Measurements from ENCODE around the gene HBD.

HBD gene

DNA sequence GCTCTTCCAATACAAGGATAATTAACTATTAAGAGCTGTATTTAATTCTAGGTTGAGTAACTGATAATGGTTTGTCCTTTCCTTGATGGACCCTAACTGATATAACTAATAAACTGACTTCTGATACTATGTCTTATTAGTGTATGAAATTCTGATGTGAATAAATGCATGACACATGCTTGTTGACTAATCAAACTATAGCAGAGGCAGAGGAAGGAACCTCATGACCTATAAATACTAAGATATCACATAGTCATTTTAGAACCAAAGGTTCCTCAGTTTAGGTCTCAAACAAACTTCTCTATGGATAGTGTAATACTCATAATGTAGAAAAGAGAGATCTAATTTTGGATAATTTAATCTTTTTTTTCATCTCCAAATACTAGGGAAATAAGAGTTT, 4.8 kb upstream of the HBD start:
- no peak for DNase-seq (ENCODE audit: low read depth, low spot score)
- H3K4me3 ChIP-seq (ENCODE audit: low read length): no peak overlapping the region

DNA sequence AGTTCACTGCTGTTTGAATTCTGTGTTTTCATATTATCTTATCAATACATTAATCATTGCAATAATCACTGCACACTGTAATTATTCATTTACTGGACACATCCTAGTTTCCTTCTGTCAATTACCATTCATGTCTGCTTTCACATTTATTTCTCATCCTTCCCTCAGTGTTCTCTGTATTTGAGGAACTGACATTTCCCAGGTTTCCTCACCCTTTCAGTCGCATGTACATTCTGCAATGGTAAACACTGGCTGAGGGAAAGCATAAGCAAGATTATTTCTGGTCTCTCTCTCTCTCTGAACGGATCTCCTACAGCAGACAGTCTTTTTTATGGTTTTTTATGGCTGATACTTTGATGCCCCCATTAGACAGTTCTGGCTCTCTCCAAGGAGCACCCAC, 4.2 kb upstream of the HBD start:
- no peak overlapping the region for H3K4me3 ChIP-seq (ENCODE audit: low read length)
- no peak for DNase-seq (ENCODE audit: low read depth, low spot score)

DNA sequence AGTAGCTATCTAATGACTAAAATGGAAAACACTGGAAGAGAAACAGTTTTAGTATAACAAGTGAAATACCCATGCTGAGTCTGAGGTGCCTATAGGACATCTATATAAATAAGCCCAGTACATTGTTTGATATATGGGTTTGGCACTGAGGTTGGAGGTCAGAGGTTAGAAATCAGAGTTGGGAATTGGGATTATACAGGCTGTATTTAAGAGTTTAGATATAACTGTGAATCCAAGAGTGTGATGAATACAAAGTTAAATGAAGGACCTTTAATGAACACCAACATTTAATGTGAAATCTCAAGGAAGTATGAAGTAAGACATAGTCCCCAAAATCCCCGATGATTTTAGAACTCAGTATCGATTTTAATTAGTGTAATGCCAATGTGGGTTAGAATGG, 3.1 kb upstream of the HBD start:
- H3K4me3 ChIP-seq (ENCODE audit: low read length): no peak overlapping the region
- no peak for DNase-seq (ENCODE audit: low read depth, low spot score)

DNA sequence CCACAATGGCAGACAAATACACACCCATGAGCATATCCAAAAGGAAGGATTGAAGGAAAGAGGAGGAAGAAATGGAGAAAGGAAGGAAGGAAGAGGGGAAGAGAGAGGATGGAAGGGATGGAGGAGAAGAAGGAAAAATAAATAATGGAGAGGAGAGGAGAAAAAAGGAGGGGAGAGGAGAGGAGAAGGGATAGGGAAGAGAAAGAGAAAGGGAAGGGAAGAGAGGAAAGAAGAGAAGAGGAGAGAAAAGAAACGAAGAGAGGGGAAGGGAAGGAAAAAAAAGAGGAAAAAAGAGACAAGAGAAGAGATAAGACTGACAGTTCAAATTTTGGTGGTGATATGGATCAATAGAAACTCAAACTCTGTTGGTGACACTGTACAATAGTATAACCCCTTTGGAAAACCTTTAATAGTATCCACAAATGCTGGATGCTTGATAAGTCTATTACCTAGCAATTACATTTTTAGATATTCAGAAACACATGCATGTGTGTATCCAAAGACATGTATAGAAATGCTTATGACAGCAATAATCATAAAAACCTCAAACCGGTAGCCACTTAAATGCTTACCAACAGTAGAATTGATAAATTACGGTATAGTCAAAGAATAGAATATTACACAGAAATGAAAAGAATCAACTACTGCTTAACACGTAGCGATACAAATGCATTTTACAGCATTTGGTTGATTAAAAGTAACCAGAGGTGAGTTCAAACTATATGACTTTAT, 1.2 kb upstream of the HBD start:
- H3K4me3 ChIP-seq (ENCODE audit: low read length): no peak overlapping the region
- no peak for DNase-seq (ENCODE audit: low read depth, low spot score)

DNA sequence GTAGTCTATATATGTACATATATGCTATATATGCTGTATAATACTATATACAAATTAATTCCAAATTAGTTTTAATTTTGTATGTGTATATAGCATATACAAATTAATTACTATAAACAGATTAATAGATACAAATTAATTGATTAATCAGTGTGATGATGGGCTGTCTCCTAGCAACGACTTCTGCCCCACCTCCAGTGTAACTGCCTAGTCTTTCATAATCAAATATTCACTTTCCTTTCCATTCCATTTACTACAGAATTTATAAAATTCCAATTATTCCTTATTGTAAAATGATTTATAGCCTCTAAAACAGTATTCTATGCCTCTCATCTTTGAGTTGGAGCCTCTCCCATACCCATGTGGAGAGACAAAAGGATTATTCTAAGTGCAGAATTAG, 976 bp downstream of the HBD start:
- H3K4me3 ChIP-seq (ENCODE audit: low read length): no peak overlapping the region
- DNase-seq (ENCODE audit: low read depth, low spot score): no peak

DNA sequence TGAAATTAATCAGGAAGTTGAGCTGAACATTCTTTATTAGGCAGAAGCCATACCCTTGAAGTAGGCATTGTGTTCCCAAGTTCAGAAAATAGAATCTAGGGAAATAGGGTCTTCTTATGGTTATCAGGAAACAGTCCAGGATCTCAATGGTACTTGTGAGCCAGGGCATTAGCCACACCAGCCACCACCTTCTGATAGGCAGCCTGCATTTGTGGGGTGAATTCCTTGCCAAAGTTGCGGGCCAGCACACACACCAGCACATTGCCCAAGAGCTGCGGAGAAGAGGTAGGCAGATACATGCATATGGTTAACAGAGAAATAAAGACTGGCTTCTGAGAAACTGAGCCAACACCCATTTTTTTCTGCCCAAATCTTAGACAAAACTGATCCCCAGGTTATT, 1.5 kb downstream of the HBD start:
- DNase-seq (ENCODE audit: low read depth, low spot score): no peak
- no peak overlapping the region for H3K4me3 ChIP-seq (ENCODE audit: low read length)

DNA sequence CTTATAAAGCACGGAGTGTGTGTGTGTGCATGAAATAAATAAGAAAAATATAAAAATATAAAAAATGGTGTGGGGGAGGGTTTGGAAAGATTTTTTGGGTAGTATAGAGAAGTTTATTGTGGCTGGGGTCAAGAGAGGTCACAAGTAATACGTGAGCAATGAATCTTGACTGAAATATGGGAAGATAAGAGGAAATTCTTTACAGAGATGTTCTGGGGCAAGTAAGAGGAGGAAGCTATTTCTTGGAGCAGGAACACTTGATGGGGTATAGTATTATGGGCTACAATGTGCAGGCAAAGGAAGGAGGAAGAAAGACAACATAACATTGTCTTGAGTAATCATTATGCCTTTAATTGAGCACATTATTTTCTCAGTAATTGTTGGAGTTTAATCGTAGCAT, 2.1 kb downstream of the HBD start:
- no peak overlapping the region for H3K4me3 ChIP-seq (ENCODE audit: low read length)
- DNase-seq (ENCODE audit: low read depth, low spot score): no peak

DNA sequence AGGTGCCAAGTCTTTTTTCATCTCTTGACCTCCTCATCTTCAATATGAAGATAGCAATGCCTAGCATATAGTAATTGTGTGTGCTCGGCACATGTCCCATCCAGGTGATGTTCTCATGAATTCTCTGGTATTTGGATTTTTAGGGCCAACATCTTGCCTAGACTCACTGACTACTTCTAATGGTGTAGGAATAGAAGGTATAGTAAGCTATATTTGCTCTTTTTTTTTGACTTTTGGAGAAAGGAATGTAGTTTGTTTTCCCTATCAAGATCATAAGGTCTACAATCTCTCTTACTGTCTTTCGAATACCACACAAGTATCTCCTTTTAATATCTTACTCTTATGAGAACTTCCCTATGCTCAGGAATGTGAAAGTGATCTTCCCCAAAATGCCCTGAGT, 3.2 kb downstream of the HBD start:
- DNase-seq (ENCODE audit: low read depth, low spot score): no peak
- no peak overlapping the region for H3K4me3 ChIP-seq (ENCODE audit: low read length)

DNA sequence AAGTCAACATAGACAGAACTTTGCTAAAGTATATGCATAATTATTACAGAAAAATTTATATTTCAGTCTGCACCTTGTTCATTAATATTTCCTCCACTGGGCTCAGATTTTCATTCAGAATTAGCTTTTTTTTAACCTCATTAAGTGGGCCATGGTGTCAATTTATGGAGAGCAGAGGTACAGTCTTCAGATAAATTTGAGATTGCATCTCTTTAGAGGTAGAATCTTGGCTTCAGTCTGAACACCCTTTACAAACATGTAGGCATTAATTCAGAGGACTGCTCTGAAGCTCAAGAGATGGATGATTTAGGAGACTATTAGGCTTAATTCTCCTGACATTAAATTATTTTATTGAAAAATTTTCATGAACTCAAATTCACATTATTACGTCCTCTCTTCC, 4.0 kb downstream of the HBD start:
- no peak for DNase-seq (ENCODE audit: low read depth, low spot score)
- no peak overlapping the region for H3K4me3 ChIP-seq (ENCODE audit: low read length)

DNA sequence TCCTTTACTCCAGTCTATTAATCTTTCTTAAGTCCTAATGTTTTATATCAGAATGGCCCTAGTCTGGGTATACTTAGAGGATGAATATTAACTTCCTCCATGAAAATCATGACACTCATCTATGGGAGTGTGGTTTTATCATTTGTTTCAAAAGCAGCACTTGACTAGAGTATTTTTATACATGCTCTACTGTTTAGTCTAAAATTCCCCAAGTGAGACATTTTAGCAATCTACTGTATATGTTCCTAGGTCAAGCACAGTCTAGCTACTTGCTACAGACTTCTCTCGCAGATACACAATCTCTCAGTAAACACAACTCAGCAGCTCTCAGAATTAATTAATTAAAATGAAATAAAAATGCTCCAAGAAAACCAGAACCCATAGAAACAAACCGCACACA, 4.5 kb downstream of the HBD start:
- H3K4me3 ChIP-seq (ENCODE audit: low read length): no peak overlapping the region
- DNase-seq (ENCODE audit: low read depth, low spot score): no peak

DNA sequence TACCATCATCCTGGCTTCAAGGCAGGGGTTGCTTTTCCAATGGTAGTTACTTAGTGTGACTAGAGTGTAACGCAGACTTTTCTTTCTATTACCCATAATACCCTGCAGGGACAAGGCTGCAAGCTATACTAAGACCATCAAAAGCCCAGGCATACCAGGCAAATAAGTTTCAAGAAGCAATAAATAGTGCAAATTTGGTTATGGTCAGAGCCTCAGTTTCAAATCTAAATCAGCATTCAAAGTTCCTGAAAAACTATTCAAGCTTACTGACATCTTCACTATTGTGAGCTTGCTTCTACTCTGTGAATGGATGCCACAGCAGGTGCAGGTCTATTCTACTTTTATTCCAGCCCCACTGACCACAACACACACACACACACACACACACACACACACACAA, 4.9 kb downstream of the HBD start:
- H3K4me3 ChIP-seq (ENCODE audit: low read length): no peak overlapping the region
- no peak for DNase-seq (ENCODE audit: low read depth, low spot score)

DNA sequence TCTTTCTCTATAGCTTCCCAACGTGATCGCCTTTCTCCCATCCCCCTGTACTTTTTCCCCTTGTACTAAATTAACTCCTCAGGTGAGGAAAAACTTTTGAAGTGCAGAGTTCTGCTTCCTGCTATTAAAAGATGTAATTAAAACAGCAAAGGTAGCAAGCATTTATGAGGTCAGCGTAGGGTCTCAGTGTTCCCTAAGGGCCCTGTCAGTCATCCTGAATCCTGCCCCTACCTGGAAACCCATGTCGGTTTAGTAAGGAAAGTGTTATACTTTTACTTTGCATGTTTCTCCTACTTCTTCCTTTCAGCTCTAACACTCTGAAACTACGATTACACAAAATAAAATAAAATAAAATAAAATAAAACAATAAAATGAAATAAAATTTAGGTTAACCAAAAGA, 6.2 kb downstream of the HBD start:
- no peak for DNase-seq (ENCODE audit: low read depth, low spot score)
- no peak overlapping the region for H3K4me3 ChIP-seq (ENCODE audit: low read length)

DNA sequence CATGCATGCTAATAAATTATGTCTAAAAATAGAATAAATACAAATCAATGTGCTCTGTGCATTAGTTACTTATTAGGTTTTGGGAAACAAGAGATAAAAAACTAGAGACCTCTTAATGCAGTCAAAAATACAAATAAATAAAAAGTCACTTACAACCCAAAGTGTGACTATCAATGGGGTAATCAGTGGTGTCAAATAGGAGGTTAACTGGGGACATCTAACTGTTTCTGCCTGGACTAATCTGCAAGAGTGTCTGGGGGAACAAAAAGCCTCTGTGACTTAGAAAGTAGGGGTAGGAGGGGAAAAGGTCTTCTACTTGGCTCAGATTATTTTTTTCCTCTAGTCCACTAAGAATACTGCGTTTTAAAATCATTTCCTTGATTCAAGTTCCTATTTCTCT, 6.6 kb downstream of the HBD start:
- DNase-seq (ENCODE audit: low read depth, low spot score): no peak
- H3K4me3 ChIP-seq (ENCODE audit: low read length): no peak overlapping the region

DNA sequence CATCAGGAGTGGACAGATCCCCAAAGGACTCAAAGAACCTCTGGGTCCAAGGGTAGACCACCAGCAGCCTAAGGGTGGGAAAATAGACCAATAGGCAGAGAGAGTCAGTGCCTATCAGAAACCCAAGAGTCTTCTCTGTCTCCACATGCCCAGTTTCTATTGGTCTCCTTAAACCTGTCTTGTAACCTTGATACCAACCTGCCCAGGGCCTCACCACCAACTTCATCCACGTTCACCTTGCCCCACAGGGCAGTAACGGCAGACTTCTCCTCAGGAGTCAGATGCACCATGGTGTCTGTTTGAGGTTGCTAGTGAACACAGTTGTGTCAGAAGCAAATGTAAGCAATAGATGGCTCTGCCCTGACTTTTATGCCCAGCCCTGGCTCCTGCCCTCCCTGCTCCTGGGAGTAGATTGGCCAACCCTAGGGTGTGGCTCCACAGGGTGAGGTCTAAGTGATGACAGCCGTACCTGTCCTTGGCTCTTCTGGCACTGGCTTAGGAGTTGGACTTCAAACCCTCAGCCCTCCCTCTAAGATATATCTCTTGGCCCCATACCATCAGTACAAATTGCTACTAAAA, 7.5 kb downstream of the HBD start, which contains the start of gene HBB:
Gene HBB, minus strand, starts transcription at position 340 of the 579 bp plus-strand sequence. Its CDS starts 50 bp downstream, at position 290.
- no peak for DNase-seq (ENCODE audit: low read depth, low spot score)
- H3K4me3 ChIP-seq (ENCODE audit: low read length): no peak within 1 kb of the TSS

DNA sequence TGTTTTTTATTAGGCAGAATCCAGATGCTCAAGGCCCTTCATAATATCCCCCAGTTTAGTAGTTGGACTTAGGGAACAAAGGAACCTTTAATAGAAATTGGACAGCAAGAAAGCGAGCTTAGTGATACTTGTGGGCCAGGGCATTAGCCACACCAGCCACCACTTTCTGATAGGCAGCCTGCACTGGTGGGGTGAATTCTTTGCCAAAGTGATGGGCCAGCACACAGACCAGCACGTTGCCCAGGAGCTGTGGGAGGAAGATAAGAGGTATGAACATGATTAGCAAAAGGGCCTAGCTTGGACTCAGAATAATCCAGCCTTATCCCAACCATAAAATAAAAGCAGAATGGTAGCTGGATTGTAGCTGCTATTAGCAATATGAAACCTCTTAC, 8.8 kb downstream of the HBD start:
- no peak overlapping the region for H3K4me3 ChIP-seq (ENCODE audit: low read length)

DNA sequence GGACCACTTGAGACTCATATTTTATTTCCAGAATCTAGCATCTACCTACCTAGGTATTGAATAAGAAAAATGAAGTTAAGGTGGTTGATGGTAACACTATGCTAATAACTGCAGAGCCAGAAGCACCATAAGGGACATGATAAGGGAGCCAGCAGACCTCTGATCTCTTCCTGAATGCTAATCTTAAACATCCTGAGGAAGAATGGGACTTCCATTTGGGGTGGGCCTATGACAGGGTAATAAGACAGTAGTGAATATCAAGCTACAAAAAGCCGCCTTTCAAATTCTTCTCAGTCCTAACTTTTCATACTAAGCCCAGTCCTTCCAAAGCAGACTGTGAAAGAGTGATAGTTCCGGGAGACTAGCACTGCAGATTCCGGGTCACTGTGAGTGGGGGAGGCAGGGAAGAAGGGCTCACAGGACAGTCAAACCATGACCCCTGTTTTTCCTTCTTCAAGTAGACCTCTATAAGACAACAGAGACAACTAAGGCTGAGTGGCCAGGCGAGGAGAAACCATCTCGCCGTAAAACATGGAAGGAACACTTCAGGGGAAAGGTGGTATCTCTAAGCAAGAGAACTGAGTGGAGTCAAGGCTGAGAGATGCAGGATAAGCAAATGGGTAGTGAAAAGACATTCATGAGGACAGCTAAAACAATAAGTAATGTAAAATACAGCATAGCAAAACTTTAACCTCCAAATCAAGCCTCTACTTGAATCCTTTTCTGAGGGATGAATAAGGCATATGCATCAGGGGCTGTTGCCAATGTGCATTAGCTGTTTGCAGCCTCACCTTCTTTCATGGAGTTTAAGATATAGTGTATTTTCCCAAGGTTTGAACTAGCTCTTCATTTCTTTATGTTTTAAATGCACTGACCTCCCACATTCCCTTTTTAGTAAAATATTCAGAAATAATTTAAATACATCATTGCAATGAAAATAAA, 9.5 kb downstream of the HBD start:
- DNase-seq (ENCODE audit: low read depth, low spot score): no peak
- H3K4me3 ChIP-seq (ENCODE audit: low read length): no peak overlapping the region

More for the DNA sequence above, 8.8 kb downstream of the HBD start:
- DNase-seq (ENCODE audit: low read depth, low spot score): no peak

DNA sequence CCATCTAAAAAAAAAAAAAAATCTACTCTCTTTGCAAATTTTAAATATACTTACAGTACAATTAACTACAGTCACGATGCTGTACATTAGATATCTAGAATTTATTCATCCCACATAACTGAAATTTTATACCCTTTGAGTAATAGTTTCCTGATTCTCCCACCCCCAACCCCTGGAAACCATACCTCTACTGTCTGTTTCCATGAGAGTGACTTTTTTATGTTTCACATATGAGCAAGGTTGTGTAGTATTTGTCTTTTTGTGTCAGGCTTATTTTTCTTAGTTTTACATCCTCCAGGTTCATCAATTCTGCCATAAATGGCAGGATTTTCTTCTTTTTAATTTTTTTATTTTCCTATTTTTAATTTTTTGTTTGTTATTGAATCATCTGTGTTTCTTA, 10.6 kb downstream of the HBD start:
- H3K4me3 ChIP-seq (ENCODE audit: low read length): no peak overlapping the region
- DNase-seq (ENCODE audit: low read depth, low spot score): no peak

DNA sequence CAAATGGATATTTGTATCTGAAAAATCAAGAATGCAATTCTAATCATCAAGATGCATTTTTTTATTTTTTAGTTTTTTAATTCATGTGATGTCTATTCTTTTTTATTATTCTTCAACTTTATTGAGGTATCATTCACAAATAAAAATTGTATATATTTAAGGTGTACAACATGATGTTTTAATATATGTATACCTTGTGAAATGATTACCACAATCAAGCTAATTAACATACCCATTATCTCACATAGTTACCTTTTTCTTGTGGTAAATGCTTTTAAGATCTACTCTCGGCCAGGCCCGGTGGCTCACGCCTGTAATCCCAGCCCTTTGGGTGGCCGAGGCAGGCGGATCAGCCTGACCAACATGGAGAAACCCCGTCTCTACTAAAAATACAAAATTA, 11.1 kb downstream of the HBD start:
- no peak for DNase-seq (ENCODE audit: low read depth, low spot score)
- no peak overlapping the region for H3K4me3 ChIP-seq (ENCODE audit: low read length)

DNA sequence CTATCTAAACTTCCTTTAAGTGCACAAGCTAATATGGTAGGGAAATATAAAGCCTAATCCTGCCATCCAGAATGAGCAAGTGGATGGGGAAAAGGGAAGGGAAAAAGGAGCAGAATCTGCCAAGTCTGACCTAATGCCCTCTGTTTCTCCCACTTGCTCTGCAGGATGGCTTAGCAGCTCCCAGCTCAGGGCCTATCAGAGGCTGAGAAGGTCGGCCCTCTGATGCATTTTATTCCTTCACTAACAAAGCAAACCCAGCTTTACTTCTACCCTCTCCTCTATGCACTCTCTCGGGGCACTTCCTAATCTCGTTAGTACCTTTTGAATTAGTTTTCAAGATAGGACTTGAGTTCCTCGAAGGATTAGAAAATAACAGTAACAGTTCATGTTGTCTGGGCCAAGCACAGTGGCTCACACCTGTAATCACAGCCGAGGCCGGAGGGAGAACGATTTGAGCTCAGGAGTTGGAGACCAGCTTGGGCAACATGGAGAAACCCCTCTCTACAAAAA, 23.9 kb downstream of the HBD start:
- DNase-seq (ENCODE audit: low read depth, low spot score): no peak
- no peak overlapping the region for H3K4me3 ChIP-seq (ENCODE audit: low read length)

DNA sequence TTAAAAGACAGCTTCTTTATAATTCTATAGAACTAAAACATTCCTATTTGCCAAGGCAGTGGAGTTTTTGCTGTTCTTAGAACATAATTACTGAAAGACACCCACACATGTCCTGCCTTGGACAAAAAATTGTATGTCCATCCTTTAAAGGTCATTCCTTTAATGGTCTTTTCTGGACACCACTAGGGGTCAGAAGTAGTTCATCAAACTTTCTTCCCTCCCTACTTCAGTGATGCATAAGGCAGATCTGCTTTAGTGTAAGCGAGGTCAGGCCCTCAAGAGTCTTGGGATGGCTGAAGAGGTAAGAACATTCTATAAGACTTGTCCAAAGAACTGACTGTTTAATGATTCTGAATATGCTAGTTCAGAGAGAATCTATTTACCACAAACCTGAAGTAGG, 29.5 kb downstream of the HBD start:
- no peak for DNase-seq (ENCODE audit: low read depth, low spot score)
- H3K4me3 ChIP-seq (ENCODE audit: low read length): no peak overlapping the region

Data from Jurkat, Clone E6-1 (cell line).